ENCODE measurements around the gene TTC9C.
"Not testable (repeated sequence)": the region's sequence is repeated elsewhere in the genome, so short reads cannot be mapped to it uniquely, and the experiment has no call there.

Gene TTC9C

GRCh38 chr11:62749931-62750330, 21.6 kb downstream of the TTC9C start:
- not testable (repeated sequence) for DNase-seq (ENCODE audit: low read depth in 1 of 2, low spot score in 1 of 2)

- DNase-seq (ENCODE audit: low read depth in 1 of 2, low spot score in 1 of 2): no peak
Measured at GRCh38 chr11:62752177-62752785, 24.0 kb downstream of the TTC9C start.

- no peak for DNase-seq (ENCODE audit: low read depth in 1 of 2, low spot score in 1 of 2)
Measured at GRCh38 chr11:62752994-62753735, 24.9 kb downstream of the TTC9C start.

- DNase-seq (ENCODE audit: low read depth in 1 of 2, low spot score in 1 of 2): peak; percentile 96 to 97
Measured at GRCh38 chr11:62753736-62754603, 25.7 kb downstream of the TTC9C start, which contains the start of gene ZBTB3. Gene ZBTB3 (minus strand): TSS chr11:62754160. CDS start chr11:62753664, 496 bp downstream.

- DNase-seq (ENCODE audit: low read depth in 1 of 2, low spot score in 1 of 2): no peak
Measured at GRCh38 chr11:62755086-62755615, 26.9 kb downstream of the TTC9C start.

- DNase-seq (ENCODE audit: low read depth in 1 of 2, low spot score in 1 of 2): no peak
Measured at GRCh38 chr11:62757846-62758788, 29.8 kb downstream of the TTC9C start.

GRCh38 chr11:62760867-62761227, 32.6 kb downstream of the TTC9C start:
- DNase-seq (ENCODE audit: low read depth in 1 of 2, low spot score in 1 of 2): not testable (repeated sequence)

- no peak for DNase-seq (ENCODE audit: low read depth in 1 of 2, low spot score in 1 of 2)
Measured at GRCh38 chr11:62770778-62771143, 42.5 kb downstream of the TTC9C start.

GRCh38 chr11:62771144-62772021, 43.1 kb downstream of the TTC9C start, which contains the start of gene TAF6L:
Gene TAF6L (plus strand): TSS chr11:62771396. CDS start chr11:62775784, 4,388 bp downstream.
- peak; percentile 93 for DNase-seq (ENCODE audit: low read depth in 1 of 2, low spot score in 1 of 2)

- no peak for DNase-seq (ENCODE audit: low read depth in 1 of 2, low spot score in 1 of 2)
Measured at GRCh38 chr11:62774407-62774806, 46.1 kb downstream of the TTC9C start.

- no peak for DNase-seq (ENCODE audit: low read depth in 1 of 2, low spot score in 1 of 2)
Measured at GRCh38 chr11:62775646-62776045, 47.4 kb downstream of the TTC9C start.

GRCh38 chr11:62777389-62777788, 49.1 kb downstream of the TTC9C start:
- DNase-seq (ENCODE audit: low read depth in 1 of 2, low spot score in 1 of 2): no peak

- no peak for DNase-seq (ENCODE audit: low read depth in 1 of 2, low spot score in 1 of 2)
Measured at GRCh38 chr11:62778441-62778840, 50.2 kb downstream of the TTC9C start.

GRCh38 chr11:62782753-62783152, 54.5 kb downstream of the TTC9C start:
- no peak for DNase-seq (ENCODE audit: low read depth in 1 of 2, low spot score in 1 of 2)

GRCh38 chr11:62786318-62787004, 58.2 kb downstream of the TTC9C start:
- DNase-seq (ENCODE audit: low read depth in 1 of 2, low spot score in 1 of 2): peak; percentile 68 to 78

- peak; percentile 95 to 99 for DNase-seq (ENCODE audit: low read depth in 1 of 2, low spot score in 1 of 2)
Measured at GRCh38 chr11:62787005-62787759, 58.9 kb downstream of the TTC9C start, which contains the start of gene TMEM179B. Gene TMEM179B (plus strand): TSS chr11:62787402. CDS start chr11:62787432, 30 bp downstream.

Data from activated CD4-positive, alpha-beta T cell treated with anti-CD3 and anti-CD28 coated beads, Interleukin-2, amount 50 U/mL, for 24 hours (primary cell).